Heart right ventricle (tissue), 16 donors: Measurements from ENCODE around the gene SERPING1. TPM values are rescaled to one million over a fixed set of nuclear protein-coding genes. Genes with fewer than 3 reads are reported as not detected.
"Not testable (repeated sequence)": the region's sequence is repeated elsewhere in the genome, so short reads cannot be mapped to it uniquely, and the experiment has no call there.

ENCODE experiments used
- ATAC-seq, 8 donors: fragments of 200-7000 bp; cut with Tn5 transposase; one replicate each; pipeline ENCODE4 v1.9.1; 2020; ENCODE audit warnings: mild to moderate bottlenecking in 8 of 8, moderate library complexity in 8 of 8, moderate number of reproducible peaks in 1 of 8
- DNase-seq, 2 donors: peaks; one replicate each; pipeline ENCODE4 v3.0.0-alpha.2; 2020
- H3K27ac ChIP-seq, 10 donors: fragments of 200-600 bp; sonication (generic) in 2 of 10; one replicate each; pipeline versions ENCODE4 v1.5.0 to v1.8.0; 2020 to 2022; ENCODE audit warnings: mild to moderate bottlenecking in 3 of 10
- H3K27me3 ChIP-seq, 7 donors: fragments of 200-600 bp; one replicate each; pipeline ENCODE4 v1.8.0; 2021 to 2022; ENCODE audit warnings: mild to moderate bottlenecking in 2 of 7
- H3K36me3 ChIP-seq, 9 donors: fragments of 200-600 bp; sonication (generic) in 1 of 9; one replicate each; pipeline versions ENCODE4 v1.5.0 to v1.8.0; 2020 to 2022; ENCODE audit warnings: mild to moderate bottlenecking in 2 of 9
- H3K4me1 ChIP-seq, 9 donors: fragments of 200-600 bp; sonication (generic) in 1 of 9; one replicate each; pipeline versions ENCODE4 v1.5.0 to v1.8.0; 2020 to 2022; ENCODE audit warnings: mild to moderate bottlenecking in 4 of 9
- H3K4me3 ChIP-seq, 10 donors: fragments of 200-600 bp; sonication (generic) in 2 of 10; one replicate each; pipeline versions ENCODE4 v1.5.0 to v1.8.0; 2020 to 2022; ENCODE audit warnings: mild to moderate bottlenecking in 7 of 10, moderate library complexity in 2 of 10
- H3K9me3 ChIP-seq, 11 donors: fragments of 200-600 bp in 10 of 11; sonication (generic) in 2 of 11; one replicate each; pipeline versions ENCODE4 v1.5.0 to v1.8.0; 2013 to 2022; ENCODE audit warnings: mild to moderate bottlenecking in 2 of 11, control low read depth in 1 of 11, moderate library complexity in 1 of 11
- CTCF ChIP-seq, 9 donors: fragments of 200-600 bp; sonication (generic) in 2 of 9; IDR thresholded peaks; one replicate each; pipeline versions ENCODE4 v1.5.0 to v1.8.0; 2021 to 2022; ENCODE audit warnings: antibody characterized with exemption in 9 of 9, mild to moderate bottlenecking in 5 of 9, moderate library complexity in 1 of 9
- WGBS, 2 donors: extraction: QIAGEN DNeasy Blood & Tissue Kit; methylation state at CpG; one replicate each; pipeline ENCODE4 v1.1.7; 2013; ENCODE audit warnings: inconsistent platforms in 1 of 2; 5-methylcytosine and 5-hydroxymethylcytosine counted together
- intact Hi-C, 10 donors: fragments of 100-400 bp; cut with DNase I; formaldehyde crosslinking; loops; one replicate each; pipeline versions ENCODE4 v1.11.1 to v1.14.2; 2022
- polyA plus RNA-seq, 2 donors: library from polyadenylated mRNA; stranded (reverse); fragments of 200-250 nt; gene quantifications; one replicate each; pipeline ENCODE4 v1.2.3, GENCODE V29; 2013
- total RNA-seq, 10 donors: library from RNA; stranded (reverse); fragmentation: NEBNext Ultra II Directional in 3 of 10; extraction: Animal tissue kit (Norgen Biotek cat#: 25700) in 3 of 10; gene quantifications; one replicate each; pipeline versions ENCODE4 v1.2.1 to v1.2.4, GENCODE V29; 2021 to 2023
- donor health status: Arrhythmogenic right ventricular cardiomyopathy.
- donor health status: ischemic (EF 13 %, LVEDD 7.1; RV severe dilation, severe dysfunction).
- donor health status: healthy with polysubstance abuse.
- donor health status: DM: no; HTN: yes; CAD: no.
- donor health status: DM: no; HTN: no; CAD: no.
- donor health status: ischemic (EF 25% LVEDD 6.9; RV normal size, moderate dysfunction).
- donor health status: ischemic (EF 25% LVEDD 5.7; RV mildly dilated, moderate dysfunction).
- donor health status: healthy.
- donor health status: DM: yes; HTN: yes; CAD: no.
- donor health status: Ischemic cardiomyopathy.
- donor health status: ischemic (EF 35%, LVEDD 5.7; RV mildly dilated, moderate dysfunction).
- donor health status: nonischemic (EF 11% LVEDD 7.7; RV severe dilation, severe dysfunction).
- donor health status: DM: yes; HTN: yes; CAD: no.
- donor health status: PGD.
- donor health status: ischemic (EF 29% LVEDD 5.4; RV normal size, mild dysfunction).
- donor health status: nonischemic (EF 23%, LVEDD 6.1; RV moderate dilation, normal function).

The SERPING1 gene
- total and polyA plus RNA-seq, 12 donors = 39.8 to 197 (median 93.2) TPM

GRCh38 chr11:57650739-57651090 lies 53.2 kb downstream of the SERPING1 start:
- no peak overlapping the region for H3K27ac ChIP-seq
- no peak for TF ChIP-seq CTCF (IDR thresholded peaks at IDR 0.05)
- H3K4me3 ChIP-seq = no peak overlapping the region
- peaks cover 0 to 59% (median 50%) of the 10 kb centered on the region in 7 donors for H3K27me3 ChIP-seq
- ATAC-seq (no peak), DNase-seq (no peak)
- intact Hi-C loops = loop anchor here in 1 of 10 donors (10.0 kb wide), 1 partner anchor 154 kb away; no protein-coding TSS in a partner anchor
- H3K9me3 ChIP-seq = no peaks in the 10 kb centered on the region
- 54 to 69% methylated on average over 5 of the region's 5 CpGs for WGBS, 2 donors
- H3K36me3 ChIP-seq = no peaks in the 10 kb centered on the region
- peaks cover 3 to 64% (median 39%) of the 10 kb centered on the region in 9 donors for H3K4me1 ChIP-seq

- Histone ChIP-seq H3K27me3 (peaks cover 0 to 59% (median 47%) of the 10 kb centered on the region in 7 donors), H3K4me3 (no peak overlapping the region), H3K4me1 (peaks cover 3 to 57% (median 32%) of the 10 kb centered on the region in 9 donors), H3K36me3 (no peaks in the 10 kb centered on the region), H3K27ac (no peak overlapping the region), H3K9me3 (no peaks in the 10 kb centered on the region)
- intact Hi-C loops = loop anchor here in 1 of 10 donors (10.0 kb wide), 1 partner anchor 153 kb away; no protein-coding TSS in a partner anchor
- ATAC-seq = no peak
- DNase-seq = no peak
- no peak for TF ChIP-seq CTCF (IDR thresholded peaks at IDR 0.05)
- WGBS, 2 donors = 77 to 86% methylated on average over 7 of the region's 7 CpGs
These were observed 53.9 kb downstream of the SERPING1 start for GRCh38 chr11:57651408-57651807.

DNA sequence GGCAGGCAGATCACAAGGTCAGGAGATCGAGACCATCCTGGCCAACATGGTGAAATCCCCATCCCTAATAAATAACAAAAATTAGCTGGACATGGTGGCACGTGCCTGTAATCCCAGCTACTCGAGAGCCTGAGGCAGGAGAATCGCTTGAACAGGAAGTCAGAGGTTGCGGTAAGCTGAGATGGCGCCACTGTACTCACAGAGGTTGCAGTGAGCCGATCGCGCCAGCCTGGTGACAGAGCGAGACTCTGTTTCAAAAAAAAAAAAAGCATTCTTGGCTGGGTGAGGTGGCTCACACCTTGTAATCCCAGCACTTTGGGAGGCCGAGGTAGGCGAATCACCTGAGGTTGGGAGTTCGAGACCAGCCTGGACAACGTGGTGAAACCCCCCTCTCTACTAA lies 54.7 kb downstream of the SERPING1 start:
- 76 to 84% methylated on average over 14 of the region's 14 CpGs for WGBS, 2 donors
- ATAC-seq = not testable (repeated sequence)
- H3K4me3 ChIP-seq = peak overlapping the region in 2 of 10 donors; percentile 5 to 36

GRCh38 chr11:57652662-57653061 lies 55.2 kb downstream of the SERPING1 start:
- Histone ChIP-seq H3K4me1 (peaks cover 3 to 52% (median 30%) of the 10 kb centered on the region in 9 donors), H3K4me3 (peak overlapping the region in 2 of 10 donors; percentile 5 to 36), H3K9me3 (no peaks in the 10 kb centered on the region), H3K27ac (peak overlapping the region in 1 of 10 donors; percentile 79), H3K27me3 (peaks cover 0 to 47% (median 34%) of the 10 kb centered on the region in 7 donors), H3K36me3 (no peaks in the 10 kb centered on the region)
- DNase-seq (no peak), ATAC-seq (no peak)
- no peak for TF ChIP-seq CTCF (IDR thresholded peaks at IDR 0.05)
- WGBS, 2 donors = 75 to 86% methylated on average over 3 of the region's 3 CpGs
- intact Hi-C loops = loop anchor here in 1 of 10 donors (10.0 kb wide), 1 partner anchor 152 kb away; no protein-coding TSS in a partner anchor

More for the DNA sequence above, 54.7 kb downstream of the SERPING1 start:
- not testable (repeated sequence) for H3K9me3 ChIP-seq, H3K36me3 ChIP-seq, DNase-seq
- intact Hi-C loops = loop anchor here in 1 of 10 donors (10.0 kb wide), 1 partner anchor 153 kb away; no protein-coding TSS in a partner anchor
- H3K4me1 ChIP-seq = peaks cover 3 to 56% (median 32%) of the 10 kb centered on the region in 9 donors
- H3K27me3 ChIP-seq = peaks cover 0 to 51% (median 39%) of the 10 kb centered on the region in 7 donors
- peak overlapping the region in 1 of 10 donors; percentile 79 for H3K27ac ChIP-seq

GRCh38 chr11:57653163-57653562 lies 55.7 kb downstream of the SERPING1 start:
- Histone ChIP-seq H3K4me3 (peak overlapping the region in 2 of 10 donors; percentile 5 to 36), H3K4me1 (peaks cover 3 to 50% (median 28%) of the 10 kb centered on the region in 9 donors), H3K27ac (peak overlapping the region in 1 of 10 donors; percentile 79), H3K36me3 (no peaks in the 10 kb centered on the region), H3K9me3 (no peaks in the 10 kb centered on the region), H3K27me3 (peaks cover 0 to 42% (median 29%) of the 10 kb centered on the region in 7 donors)
- intact Hi-C loops = loop anchor here in 1 of 10 donors (10.0 kb wide), 1 partner anchor 152 kb away; no protein-coding TSS in a partner anchor
- 25 to 35% methylated on average over 3 of the region's 3 CpGs for WGBS, 2 donors
- ATAC-seq = no peak
- no peak for DNase-seq
- no peak for TF ChIP-seq CTCF (IDR thresholded peaks at IDR 0.05)
